HFF-Myc (cell line): ENCODE data around the gene AFF3.

Source experiments
- DNase-seq: peaks from one replicate; pipeline ENCODE4 v3.0.0-alpha.2; 2011; ENCODE audit warnings: low read depth; ENCODE audit errors: extremely low read depth
- H3K4me3 ChIP-seq: replicated peaks from 2 replicates; pipeline ENCODE4 v1.5.1; 2011; ENCODE audit warnings: low read depth, mild to moderate bottlenecking, control low read depth, low read length
- TF ChIP-seq, protein P1 (sequence below): IDR thresholded peaks from 2 replicates; pipeline ENCODE4 v1.5.1; 2012; ENCODE audit warnings: mild to moderate bottlenecking, low read depth, low read length, control low read depth; ENCODE audit errors: missing control alignments

Gene AFF3

DNA sequence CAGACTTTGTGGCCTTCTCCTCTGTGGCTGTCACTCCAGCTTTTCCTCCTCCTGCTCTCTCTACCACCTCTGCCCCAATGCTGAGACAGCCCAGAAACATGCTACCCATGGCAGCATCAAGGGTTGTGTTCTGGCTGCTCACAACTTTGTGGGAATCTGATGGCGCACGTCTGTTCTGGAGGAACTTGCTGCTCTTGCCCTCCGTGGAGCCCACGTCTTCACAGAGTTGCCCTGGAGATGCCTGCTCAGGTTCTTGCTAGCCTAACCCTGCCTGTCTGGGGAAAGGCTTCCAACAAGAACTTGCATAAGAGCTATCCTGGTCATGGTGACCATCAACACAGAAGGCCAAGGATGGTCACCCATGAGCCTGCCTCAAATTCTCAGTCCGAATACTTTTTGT is 237.4 kb downstream of the AFF3 start:
- no peak for DNase-seq
- TF ChIP-seq, protein P1, sequence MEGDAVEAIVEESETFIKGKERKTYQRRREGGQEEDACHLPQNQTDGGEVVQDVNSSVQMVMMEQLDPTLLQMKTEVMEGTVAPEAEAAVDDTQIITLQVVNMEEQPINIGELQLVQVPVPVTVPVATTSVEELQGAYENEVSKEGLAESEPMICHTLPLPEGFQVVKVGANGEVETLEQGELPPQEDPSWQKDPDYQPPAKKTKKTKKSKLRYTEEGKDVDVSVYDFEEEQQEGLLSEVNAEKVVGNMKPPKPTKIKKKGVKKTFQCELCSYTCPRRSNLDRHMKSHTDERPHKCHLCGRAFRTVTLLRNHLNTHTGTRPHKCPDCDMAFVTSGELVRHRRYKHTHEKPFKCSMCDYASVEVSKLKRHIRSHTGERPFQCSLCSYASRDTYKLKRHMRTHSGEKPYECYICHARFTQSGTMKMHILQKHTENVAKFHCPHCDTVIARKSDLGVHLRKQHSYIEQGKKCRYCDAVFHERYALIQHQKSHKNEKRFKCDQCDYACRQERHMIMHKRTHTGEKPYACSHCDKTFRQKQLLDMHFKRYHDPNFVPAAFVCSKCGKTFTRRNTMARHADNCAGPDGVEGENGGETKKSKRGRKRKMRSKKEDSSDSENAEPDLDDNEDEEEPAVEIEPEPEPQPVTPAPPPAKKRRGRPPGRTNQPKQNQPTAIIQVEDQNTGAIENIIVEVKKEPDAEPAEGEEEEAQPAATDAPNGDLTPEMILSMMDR, result no peak

DNA sequence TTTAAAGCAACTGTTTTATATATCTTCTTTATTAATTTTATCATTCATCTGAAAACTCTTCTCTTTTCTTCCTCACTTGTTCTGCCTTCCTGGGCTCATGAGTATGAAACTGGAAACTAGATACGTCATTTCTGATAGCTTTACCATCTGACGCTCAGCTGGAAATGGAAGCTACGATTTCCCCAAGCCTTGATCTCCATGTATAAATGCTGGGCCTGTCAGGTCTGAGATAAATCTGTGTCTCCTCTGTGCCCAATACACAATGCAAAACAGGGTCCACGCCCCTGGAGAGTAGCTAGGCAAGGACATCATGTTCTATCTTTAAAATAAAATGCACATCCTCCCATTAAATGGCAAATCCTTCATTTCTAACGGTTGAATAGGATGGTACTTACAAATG is 238.4 kb downstream of the AFF3 start:
- TF ChIP-seq, protein P1, result no peak
- DNase-seq, result no peak
- H3K4me3 ChIP-seq, result no peak overlapping the region

More for the DNA sequence above, 237.4 kb downstream of the AFF3 start:
- no peak overlapping the region for H3K4me3 ChIP-seq

DNA sequence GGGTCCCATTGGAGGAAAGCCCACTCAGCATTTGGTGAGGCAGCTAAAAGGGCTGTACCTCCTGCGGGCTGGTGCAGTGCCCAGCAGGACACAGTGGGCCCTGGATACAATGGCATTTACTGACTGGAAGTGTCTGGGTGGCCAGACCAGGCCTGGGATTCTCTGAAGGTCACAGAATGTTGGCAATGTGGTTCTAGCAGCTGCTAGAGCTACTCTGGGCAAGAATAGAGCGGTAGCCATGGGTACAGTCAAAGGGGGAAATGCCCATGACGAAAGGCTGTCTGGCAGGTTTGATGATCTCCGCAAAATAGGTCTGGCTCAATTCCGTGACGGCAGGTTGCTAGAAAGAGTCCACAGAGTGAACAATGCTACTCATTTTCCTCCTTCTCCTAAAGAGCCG is 241.8 kb downstream of the AFF3 start:
- H3K4me3 ChIP-seq, result no peak overlapping the region
- TF ChIP-seq, protein P1, result no peak
- no peak for DNase-seq

DNA sequence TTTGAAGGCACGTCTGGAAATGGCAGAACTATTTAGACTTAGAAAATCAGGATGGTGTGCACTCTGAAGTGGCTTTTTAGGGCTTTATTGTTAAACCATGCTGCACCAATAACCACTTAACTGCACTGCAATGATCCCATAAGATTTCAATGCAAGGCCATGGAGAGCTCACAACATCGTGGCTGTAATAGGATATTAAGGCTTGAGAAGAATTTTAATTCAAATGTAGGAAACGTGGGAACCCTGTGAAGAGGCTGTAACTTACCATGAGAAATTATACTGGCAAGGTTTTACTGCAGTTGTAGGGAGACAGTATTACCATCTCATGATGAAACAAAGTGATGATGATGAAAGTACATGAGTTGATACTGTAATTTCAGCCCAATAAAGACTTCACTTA is 242.5 kb downstream of the AFF3 start:
- TF ChIP-seq, protein P1, result no peak
- no peak for DNase-seq
- no peak overlapping the region for H3K4me3 ChIP-seq

DNA sequence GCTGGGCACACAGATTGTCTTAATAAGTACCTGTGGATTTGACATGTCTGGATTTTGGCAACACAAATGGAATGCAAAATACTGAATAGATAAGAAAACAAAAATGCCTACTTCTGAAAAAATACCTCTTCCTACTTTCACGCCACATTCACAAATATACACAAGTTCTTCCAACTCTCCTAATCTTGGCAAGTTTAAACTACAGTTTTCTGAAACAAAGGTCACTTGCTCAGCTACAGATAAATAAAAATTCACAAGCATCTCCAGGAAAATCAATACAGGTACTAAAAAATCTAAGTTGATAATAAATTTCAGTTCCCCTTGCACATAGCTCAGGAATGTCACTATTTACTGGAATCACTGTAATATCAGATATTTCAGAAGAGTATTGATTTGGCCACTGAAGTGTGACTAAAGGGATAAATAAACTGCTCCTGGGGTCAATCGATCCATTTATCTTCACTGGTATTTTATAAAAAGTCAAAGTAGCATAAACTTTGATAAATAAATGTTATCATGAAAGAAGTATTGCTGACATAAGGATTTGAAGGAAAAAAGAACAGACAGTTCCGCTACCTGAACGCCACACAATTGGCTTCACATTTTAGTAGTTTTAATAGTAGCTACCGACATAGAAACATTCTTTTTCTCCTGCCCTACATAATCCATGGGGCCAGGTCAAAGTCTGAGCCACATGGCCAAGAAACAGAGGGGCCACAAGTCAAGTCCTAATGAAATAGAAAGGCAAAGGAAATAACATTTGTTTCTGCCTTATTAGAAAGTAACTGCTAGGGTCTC is 243.1 kb downstream of the AFF3 start:
- no peak for DNase-seq
- no peak overlapping the region for H3K4me3 ChIP-seq
- TF ChIP-seq, protein P1, result no peak

DNA sequence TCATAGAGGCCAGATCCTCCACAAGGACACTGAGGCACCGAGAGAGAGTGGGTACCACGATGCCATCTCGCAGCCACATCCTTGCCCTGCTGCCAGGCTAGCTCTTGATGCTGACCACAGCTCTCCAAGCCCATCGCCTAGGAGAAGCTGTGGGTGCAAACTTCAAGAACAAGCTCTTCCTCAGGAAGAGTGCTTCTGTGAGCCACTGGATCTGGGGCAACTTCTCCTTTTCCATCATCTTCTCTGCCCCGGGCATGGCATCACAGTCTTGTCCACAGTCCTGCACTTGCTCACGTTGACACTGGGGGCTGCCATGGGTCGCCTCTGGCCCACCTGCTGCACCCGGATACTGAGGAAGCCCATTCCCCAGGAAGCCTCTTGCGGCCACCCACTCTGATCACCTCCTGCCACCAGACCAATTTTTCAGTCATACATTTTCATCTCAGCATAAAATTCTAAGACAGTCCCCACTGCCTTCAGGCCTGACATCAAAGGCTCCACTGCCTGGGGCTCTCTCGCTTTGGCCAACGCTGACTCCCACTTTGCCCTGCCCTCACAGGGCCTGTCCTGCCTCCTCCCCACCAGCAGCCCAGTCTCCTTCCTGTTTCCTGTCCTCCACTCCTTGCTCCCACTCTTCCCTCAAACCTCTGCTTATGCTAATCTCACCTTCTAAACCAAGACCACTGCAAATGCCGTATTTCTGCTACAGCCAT is 243.9 kb downstream of the AFF3 start:
- no peak for DNase-seq
- TF ChIP-seq, protein P1, result no peak
- H3K4me3 ChIP-seq, result no peak overlapping the region
